ENCODE data around the gene C1orf174.

The C1orf174 gene

GRCh38 chr1:3926956-3927355 lies 26.9 kb upstream of the C1orf174 start:
- no peak for ATAC-seq
- TF ChIP-seq OSR1 (CRISPR knock-in tag; IDR thresholded peaks at IDR 0.05), result no peak

DNA sequence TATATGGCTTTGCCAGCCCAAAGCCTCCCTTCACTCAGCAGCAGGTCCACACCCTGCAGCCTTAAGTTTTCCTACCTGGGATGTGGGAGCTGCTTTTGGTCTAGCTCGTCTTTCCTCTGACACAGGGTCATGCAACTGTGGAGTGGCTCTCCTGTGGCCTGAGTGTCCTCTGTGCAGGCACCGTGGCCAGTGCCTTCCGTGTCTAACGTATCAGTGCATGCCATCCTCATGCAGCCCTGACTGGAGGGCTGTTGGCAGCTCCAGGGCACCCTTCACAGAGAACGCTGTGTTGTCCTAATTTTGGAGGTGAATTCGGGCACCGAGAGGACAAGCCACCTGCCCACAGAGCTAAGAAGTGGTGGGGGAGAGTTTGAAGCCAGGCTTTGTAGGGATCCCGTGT lies 25.7 kb upstream of the C1orf174 start:
- TF ChIP-seq ESRRG (CRISPR knock-in tag; IDR thresholded peaks at IDR 0.05), result no peak
- TF ChIP-seq SNAI2 (CRISPR knock-in tag; IDR thresholded peaks at IDR 0.05), result no peak
- TF ChIP-seq, protein P1, sequence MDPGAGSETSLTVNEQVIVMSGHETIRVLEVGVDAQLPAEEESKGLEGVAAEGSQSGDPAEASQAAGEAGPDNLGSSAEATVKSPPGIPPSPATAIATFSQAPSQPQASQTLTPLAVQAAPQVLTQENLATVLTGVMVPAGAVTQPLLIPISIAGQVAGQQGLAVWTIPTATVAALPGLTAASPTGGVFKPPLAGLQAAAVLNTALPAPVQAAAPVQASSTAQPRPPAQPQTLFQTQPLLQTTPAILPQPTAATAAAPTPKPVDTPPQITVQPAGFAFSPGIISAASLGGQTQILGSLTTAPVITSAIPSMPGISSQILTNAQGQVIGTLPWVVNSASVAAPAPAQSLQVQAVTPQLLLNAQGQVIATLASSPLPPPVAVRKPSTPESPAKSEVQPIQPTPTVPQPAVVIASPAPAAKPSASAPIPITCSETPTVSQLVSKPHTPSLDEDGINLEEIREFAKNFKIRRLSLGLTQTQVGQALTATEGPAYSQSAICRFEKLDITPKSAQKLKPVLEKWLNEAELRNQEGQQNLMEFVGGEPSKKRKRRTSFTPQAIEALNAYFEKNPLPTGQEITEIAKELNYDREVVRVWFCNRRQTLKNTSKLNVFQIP (CRISPR knock-in tag; IDR thresholded peaks at IDR 0.05; ENCODE audit: borderline replicate concordance, low read depth), result no peak
- TF ChIP-seq TOX (CRISPR knock-in tag; IDR thresholded peaks at IDR 0.05; ENCODE audit: borderline replicate concordance), result no peak
- TF ChIP-seq, protein P2, sequence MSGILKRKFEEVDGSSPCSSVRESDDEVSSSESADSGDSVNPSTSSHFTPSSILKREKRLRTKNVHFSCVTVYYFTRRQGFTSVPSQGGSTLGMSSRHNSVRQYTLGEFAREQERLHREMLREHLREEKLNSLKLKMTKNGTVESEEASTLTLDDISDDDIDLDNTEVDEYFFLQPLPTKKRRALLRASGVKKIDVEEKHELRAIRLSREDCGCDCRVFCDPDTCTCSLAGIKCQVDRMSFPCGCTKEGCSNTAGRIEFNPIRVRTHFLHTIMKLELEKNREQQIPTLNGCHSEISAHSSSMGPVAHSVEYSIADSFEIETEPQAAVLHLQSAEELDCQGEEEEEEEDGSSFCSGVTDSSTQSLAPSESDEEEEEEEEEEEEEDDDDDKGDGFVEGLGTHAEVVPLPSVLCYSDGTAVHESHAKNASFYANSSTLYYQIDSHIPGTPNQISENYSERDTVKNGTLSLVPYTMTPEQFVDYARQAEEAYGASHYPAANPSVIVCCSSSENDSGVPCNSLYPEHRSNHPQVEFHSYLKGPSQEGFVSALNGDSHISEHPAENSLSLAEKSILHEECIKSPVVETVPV (CRISPR knock-in tag; IDR thresholded peaks at IDR 0.05), result no peak
- no peak for TF ChIP-seq GLIS3 (CRISPR knock-in tag; IDR thresholded peaks at IDR 0.05)
- no peak for TF ChIP-seq ZFP3 (CRISPR knock-in tag; IDR thresholded peaks at IDR 0.05)
- no peak for TF ChIP-seq ZC3H10 (CRISPR knock-in tag; IDR thresholded peaks at IDR 0.05)

DNA sequence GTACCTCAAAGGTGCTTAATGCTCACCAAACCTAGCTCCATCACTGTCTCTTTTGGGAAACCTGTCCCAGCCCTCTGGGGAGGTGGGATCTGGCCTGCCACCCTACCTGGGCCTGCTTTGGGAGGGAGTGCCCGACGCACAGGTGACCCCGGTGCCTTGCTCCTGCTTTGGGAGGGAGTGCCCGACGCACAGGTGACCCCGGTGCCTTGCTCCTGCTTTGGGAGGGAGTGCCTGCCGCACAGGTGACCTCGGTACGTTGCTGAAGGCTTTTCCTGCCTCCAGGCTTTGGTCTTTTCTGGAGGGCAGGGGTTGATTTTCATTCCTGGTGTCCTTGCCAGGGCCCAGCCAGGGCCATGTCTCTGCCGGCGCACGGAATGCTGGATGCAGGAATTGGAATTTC lies 25.2 kb upstream of the C1orf174 start:
- TF ChIP-seq ZFP30 (CRISPR knock-in tag; IDR thresholded peaks at IDR 0.05) (no peak), TSHZ2 (CRISPR knock-in tag; IDR thresholded peaks at IDR 0.05) (no peak), ARNTL (CRISPR knock-in tag; IDR thresholded peaks at IDR 0.05; ENCODE audit: borderline replicate concordance, low read depth) (no peak), TOX (CRISPR knock-in tag; IDR thresholded peaks at IDR 0.05; ENCODE audit: borderline replicate concordance) (no peak), ZFP3 (CRISPR knock-in tag; IDR thresholded peaks at IDR 0.05) (no peak), ISL1 (CRISPR knock-in tag; IDR thresholded peaks at IDR 0.05) (no peak), TCF4 (CRISPR knock-in tag; IDR thresholded peaks at IDR 0.05; ENCODE audit: borderline replicate concordance) (no peak), RARB (CRISPR knock-in tag; IDR thresholded peaks at IDR 0.05) (no peak), SNAI2 (CRISPR knock-in tag; IDR thresholded peaks at IDR 0.05) (no peak), GLIS3 (CRISPR knock-in tag; IDR thresholded peaks at IDR 0.05) (no peak), PPARA (CRISPR knock-in tag; IDR thresholded peaks at IDR 0.05; ENCODE audit: borderline replicate concordance) (no peak)
- TF ChIP-seq, protein P3, sequence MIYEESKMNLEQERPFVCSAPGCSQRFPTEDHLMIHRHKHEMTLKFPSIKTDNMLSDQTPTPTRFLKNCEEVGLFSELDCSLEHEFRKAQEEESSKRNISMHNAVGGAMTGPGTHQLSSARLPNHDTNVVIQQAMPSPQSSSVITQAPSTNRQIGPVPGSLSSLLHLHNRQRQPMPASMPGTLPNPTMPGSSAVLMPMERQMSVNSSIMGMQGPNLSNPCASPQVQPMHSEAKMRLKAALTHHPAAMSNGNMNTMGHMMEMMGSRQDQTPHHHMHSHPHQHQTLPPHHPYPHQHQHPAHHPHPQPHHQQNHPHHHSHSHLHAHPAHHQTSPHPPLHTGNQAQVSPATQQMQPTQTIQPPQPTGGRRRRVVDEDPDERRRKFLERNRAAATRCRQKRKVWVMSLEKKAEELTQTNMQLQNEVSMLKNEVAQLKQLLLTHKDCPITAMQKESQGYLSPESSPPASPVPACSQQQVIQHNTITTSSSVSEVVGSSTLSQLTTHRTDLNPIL (CRISPR knock-in tag; IDR thresholded peaks at IDR 0.05; ENCODE audit: low read depth), result no peak
- TF ChIP-seq, protein P1 (CRISPR knock-in tag; IDR thresholded peaks at IDR 0.05; ENCODE audit: borderline replicate concordance, low read depth), result no peak
- TF ChIP-seq, protein P2 (CRISPR knock-in tag; IDR thresholded peaks at IDR 0.05), result no peak

More for the DNA sequence above, 25.7 kb upstream of the C1orf174 start:
- no peak for ATAC-seq

GRCh38 chr1:3924825-3925220 lies 24.8 kb upstream of the C1orf174 start:
- ATAC-seq, result no peak
- no peak for TF ChIP-seq ARNTL (CRISPR knock-in tag; IDR thresholded peaks at IDR 0.05; ENCODE audit: borderline replicate concordance, low read depth)
- TF ChIP-seq PPARA (CRISPR knock-in tag; IDR thresholded peaks at IDR 0.05; ENCODE audit: borderline replicate concordance), result no peak
- no peak for TF ChIP-seq RARB (CRISPR knock-in tag; IDR thresholded peaks at IDR 0.05)
- TF ChIP-seq BACH2 (CRISPR knock-in tag; IDR thresholded peaks at IDR 0.05; ENCODE audit: borderline replicate concordance), result no peak
- TF ChIP-seq, protein P2 (CRISPR knock-in tag; IDR thresholded peaks at IDR 0.05), result no peak
- TF ChIP-seq SNAI2 (CRISPR knock-in tag; IDR thresholded peaks at IDR 0.05), result no peak
- TF ChIP-seq ZFP30 (CRISPR knock-in tag; IDR thresholded peaks at IDR 0.05), result no peak
- TF ChIP-seq GLIS3 (CRISPR knock-in tag; IDR thresholded peaks at IDR 0.05), result no peak
- no peak for TF ChIP-seq ZNF70 (CRISPR knock-in tag; IDR thresholded peaks at IDR 0.05)
- no peak for TF ChIP-seq CSDC2 (CRISPR knock-in tag; IDR thresholded peaks at IDR 0.05)
- no peak for TF ChIP-seq ISL1 (CRISPR knock-in tag; IDR thresholded peaks at IDR 0.05)
- TF ChIP-seq TSHZ2 (CRISPR knock-in tag; IDR thresholded peaks at IDR 0.05), result no peak

More for the DNA sequence above, 25.2 kb upstream of the C1orf174 start:
- ATAC-seq, result no peak
